Esophagus (tissue), 2 donors: ENCODE results near the gene SOBP. TPM values are rescaled to one million over a fixed set of nuclear protein-coding genes. Genes with fewer than 3 reads are reported as not detected.

Experiments used
- H3K27ac ChIP-seq, 2 donors: one replicate each; pipeline ENCODE4 v1.5.1; 2013; ENCODE audit warnings: low read depth in 2 of 2, mild to moderate bottlenecking in 2 of 2, inconsistent platforms in 1 of 2, low read length in 1 of 2, moderate library complexity in 1 of 2
- H3K27me3 ChIP-seq, 2 donors: one replicate each; pipeline ENCODE4 v1.6.1; 2013; ENCODE audit warnings: low read length in 2 of 2, control low read depth in 1 of 2, mild to moderate bottlenecking in 1 of 2; ENCODE audit not compliant: insufficient read depth in 2 of 2, control insufficient read depth in 1 of 2
- H3K36me3 ChIP-seq, 2 donors: one replicate each; pipeline ENCODE4 v1.6.1; 2013; ENCODE audit warnings: low read length in 1 of 2; ENCODE audit not compliant: control insufficient read depth in 2 of 2, insufficient read depth in 2 of 2
- H3K4me1 ChIP-seq, 2 donors: one replicate each; pipeline ENCODE4 v1.6.1; 2013; ENCODE audit warnings: low read length in 1 of 2; ENCODE audit not compliant: control insufficient read depth in 2 of 2, insufficient read depth in 2 of 2
- H3K4me3 ChIP-seq, 2 donors: one replicate each; pipeline ENCODE4 v1.5.1; 2013; ENCODE audit warnings: low read length in 2 of 2, mild to moderate bottlenecking in 2 of 2, low read depth in 1 of 2, moderate library complexity in 1 of 2
- H3K9me3 ChIP-seq, 2 donors: one replicate each; pipeline ENCODE4 v1.6.1; 2013; ENCODE audit warnings: mild to moderate bottlenecking in 2 of 2, low read depth in 1 of 2, low read length in 1 of 2, moderate library complexity in 1 of 2; ENCODE audit not compliant: control insufficient read depth in 2 of 2, insufficient read depth in 1 of 2
- WGBS, 2 donors: extraction: QIAGEN DNeasy Blood & Tissue Kit; methylation state at CpG; one replicate each; pipeline ENCODE4 v1.1.7; 2013; 5-methylcytosine and 5-hydroxymethylcytosine counted together
- polyA plus RNA-seq, 2 donors: library from polyadenylated mRNA; stranded (reverse); fragments of 200-250 nt; gene quantifications; one replicate each; pipeline ENCODE4 v1.2.3, GENCODE V29; 2013
- donor health status: healthy with polysubstance abuse.
- donor health status: Bipolar disorder and iron deficiency.

The SOBP gene
- polyA plus RNA-seq, 2 donors: 0.59 to 0.84 TPM

- Histone ChIP-seq H3K4me1 (no peaks in the 10 kb centered on the region), H3K27ac (no peak overlapping the region), H3K36me3 (no peaks in the 10 kb centered on the region), H3K9me3 (no peaks in the 10 kb centered on the region), H3K27me3 (no peaks in the 10 kb centered on the region), H3K4me3 (no peak overlapping the region)
- WGBS, 2 donors: 89 to 92% methylated on average over 2 of the region's 2 CpGs
These were observed 165.9 kb downstream of the SOBP start for GRCh38 chr6:107655864-107656263.

DNA sequence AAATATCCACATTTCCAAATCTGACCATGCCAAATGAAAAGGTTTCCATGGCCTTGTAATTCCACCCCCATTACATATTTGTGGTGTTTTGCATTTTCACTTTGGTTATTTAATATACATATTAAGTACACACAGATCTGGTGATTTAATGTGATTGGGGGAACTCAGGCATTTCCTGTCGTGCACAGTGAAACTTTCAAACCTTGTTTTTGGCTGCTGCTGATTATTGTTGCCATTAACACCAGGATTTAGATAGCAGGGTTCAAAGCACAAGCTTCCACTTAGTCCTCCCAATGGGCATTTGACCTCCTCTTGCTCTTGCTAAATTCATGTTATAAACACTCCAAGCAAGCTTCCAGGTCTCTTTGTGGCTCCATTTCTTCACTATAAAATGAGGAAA is 166.5 kb downstream of the SOBP start:
- Histone ChIP-seq H3K4me3 (no peak overlapping the region), H3K27me3 (no peaks in the 10 kb centered on the region), H3K27ac (no peak overlapping the region), H3K9me3 (no peaks in the 10 kb centered on the region), H3K4me1 (no peaks in the 10 kb centered on the region), H3K36me3 (no peaks in the 10 kb centered on the region)
- 49 to 62% methylated on average over 1 of the region's 1 CpG for WGBS, 2 donors

DNA sequence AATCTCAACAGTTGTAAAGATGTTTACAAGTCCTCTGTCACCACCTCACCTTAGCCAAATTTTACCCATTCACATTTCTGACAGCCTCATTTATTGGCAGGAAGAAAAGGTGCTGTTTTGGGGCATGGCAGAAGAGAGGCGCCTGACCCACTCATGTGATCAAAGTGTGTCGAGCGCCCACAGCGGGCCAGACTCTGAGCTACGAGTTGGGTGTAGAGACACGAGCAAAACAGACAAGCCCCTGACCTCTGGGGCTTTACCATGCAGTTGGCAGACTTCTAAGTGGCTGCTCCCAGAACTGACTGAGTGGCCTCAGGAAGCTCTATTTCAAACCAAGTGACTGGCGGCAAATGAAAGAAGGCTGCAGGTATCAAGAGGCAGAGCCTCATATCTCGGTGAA is 167.0 kb downstream of the SOBP start:
- H3K9me3 ChIP-seq: no peaks in the 10 kb centered on the region
- no peaks in the 10 kb centered on the region for H3K27me3 ChIP-seq
- no peak overlapping the region for H3K27ac ChIP-seq
- no peaks in the 10 kb centered on the region for H3K4me1 ChIP-seq
- WGBS, 2 donors: 73 to 77% methylated on average over 8 of the region's 8 CpGs
- H3K4me3 ChIP-seq: no peak overlapping the region
- H3K36me3 ChIP-seq: no peaks in the 10 kb centered on the region

- Histone ChIP-seq H3K4me3 (no peak overlapping the region), H3K9me3 (no peaks in the 10 kb centered on the region), H3K36me3 (no peaks in the 10 kb centered on the region), H3K27me3 (no peaks in the 10 kb centered on the region), H3K4me1 (no peaks in the 10 kb centered on the region), H3K27ac (no peak overlapping the region)
- WGBS, 2 donors: 83 to 86% methylated on average over 3 of the region's 3 CpGs
These were observed 167.4 kb downstream of the SOBP start for GRCh38 chr6:107657373-107657754.

DNA sequence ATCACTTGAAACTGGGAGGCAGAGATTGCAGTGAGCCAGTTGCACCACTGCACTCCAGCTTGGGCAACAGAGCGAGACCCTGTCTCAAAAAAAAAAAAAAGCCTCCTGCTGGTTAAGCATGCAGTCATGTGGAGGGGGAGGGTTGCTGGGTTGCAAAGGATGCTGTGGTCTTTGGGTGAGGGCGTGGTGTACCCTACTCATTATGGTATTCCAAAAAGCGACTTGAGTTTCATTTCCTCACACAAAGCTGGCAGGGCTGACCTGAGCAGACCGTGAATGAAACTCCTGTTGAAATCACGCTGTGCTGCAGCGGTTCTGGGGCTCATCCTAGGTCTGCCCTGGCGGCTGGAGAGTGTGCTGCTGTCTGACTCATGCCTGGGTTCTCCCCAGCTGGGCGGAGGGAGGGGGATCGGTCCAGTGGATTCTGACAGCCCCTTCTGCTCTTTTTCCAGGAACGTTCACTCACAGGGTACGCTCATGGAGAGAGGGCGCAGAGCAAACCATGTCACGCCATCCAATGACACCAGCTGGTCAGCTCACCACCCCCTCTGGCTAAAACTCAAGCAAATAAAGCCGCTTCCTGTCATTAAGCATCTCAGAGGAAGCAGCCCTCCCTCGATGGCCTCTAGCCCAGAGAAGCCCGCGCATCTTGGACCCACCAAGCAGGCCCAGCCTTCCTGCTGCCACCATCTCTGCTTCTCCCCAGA is 168.0 kb downstream of the SOBP start:
- Histone ChIP-seq H3K4me3 (no peak overlapping the region), H3K36me3 (no peaks in the 10 kb centered on the region), H3K27ac (peak overlapping the region; percentile 11 to 66), H3K4me1 (no peaks in the 10 kb centered on the region), H3K9me3 (no peaks in the 10 kb centered on the region), H3K27me3 (no peaks in the 10 kb centered on the region)
- WGBS, 2 donors: 58% methylated on average over 17 of the region's 17 CpGs

DNA sequence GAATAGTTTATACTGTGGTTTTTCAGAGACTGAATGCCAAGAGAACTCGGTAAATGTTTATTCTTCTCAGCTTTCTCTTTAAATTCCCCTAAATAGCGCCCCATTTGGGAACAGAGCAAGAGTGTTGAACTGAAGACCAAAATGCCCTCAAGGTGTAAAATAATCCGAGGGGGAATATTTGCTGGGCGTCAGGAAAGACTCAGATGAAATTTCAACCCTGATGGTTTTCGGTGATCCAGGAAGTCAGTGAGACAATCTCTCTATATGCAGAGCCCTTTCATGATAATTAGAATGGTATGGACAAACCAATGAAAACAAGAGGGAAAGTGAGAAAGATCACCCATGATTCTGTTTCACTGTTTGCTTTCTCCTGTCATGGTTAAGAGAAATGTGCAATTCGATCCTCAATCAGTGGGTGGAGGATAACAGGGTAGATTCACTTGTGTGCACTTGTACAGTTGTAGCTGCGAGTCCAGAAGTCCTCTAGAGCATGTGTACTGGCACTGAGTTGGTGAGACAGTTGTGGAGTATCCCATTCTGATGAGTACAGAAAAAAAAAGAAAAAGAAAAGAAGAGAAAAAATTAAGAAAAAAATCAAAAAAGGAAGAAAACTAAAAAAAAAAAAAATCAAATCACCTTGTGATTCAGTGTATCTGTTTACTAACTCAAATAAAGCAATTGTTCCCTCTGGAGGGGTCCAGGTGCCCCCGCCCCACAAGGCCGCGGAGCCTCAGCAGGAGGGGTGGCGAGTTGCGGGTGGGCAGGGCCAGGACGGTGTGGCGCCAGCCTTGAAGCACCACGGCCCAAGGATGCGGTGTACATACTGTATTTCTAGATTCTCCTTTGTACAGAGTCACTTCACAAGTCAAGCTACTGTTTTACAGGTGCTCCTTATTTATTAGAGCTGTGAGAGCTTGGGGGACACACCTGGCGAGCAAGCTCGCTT is 169.3 kb downstream of the SOBP start:
- Histone ChIP-seq H3K4me1 (no peaks in the 10 kb centered on the region), H3K27me3 (no peaks in the 10 kb centered on the region), H3K36me3 (no peaks in the 10 kb centered on the region), H3K4me3 (no peak overlapping the region), H3K27ac (no peak overlapping the region), H3K9me3 (no peaks in the 10 kb centered on the region)
- WGBS, 2 donors: 71 to 82% methylated on average over 18 of the region's 18 CpGs

GRCh38 chr6:107660839-107661238 is 170.9 kb downstream of the SOBP start:
- Histone ChIP-seq H3K27me3 (no peaks in the 10 kb centered on the region), H3K36me3 (no peaks in the 10 kb centered on the region), H3K9me3 (no peaks in the 10 kb centered on the region), H3K4me1 (no peaks in the 10 kb centered on the region), H3K4me3 (no peak overlapping the region), H3K27ac (no peak overlapping the region)
- WGBS, 2 donors: 73 to 93% methylated on average over 11 of the region's 11 CpGs

GRCh38 chr6:107661291-107661690 is 171.4 kb downstream of the SOBP start:
- no peaks in the 10 kb centered on the region for H3K4me1 ChIP-seq
- H3K4me3 ChIP-seq: no peak overlapping the region
- no peaks in the 10 kb centered on the region for H3K9me3 ChIP-seq
- H3K27me3 ChIP-seq: no peaks in the 10 kb centered on the region
- H3K27ac ChIP-seq: no peak overlapping the region
- WGBS, 2 donors: 89 to 94% methylated on average over 7 of the region's 7 CpGs
- H3K36me3 ChIP-seq: no peaks in the 10 kb centered on the region

- Histone ChIP-seq H3K36me3 (no peaks in the 10 kb centered on the region), H3K4me3 (no peak overlapping the region)
- 63 to 85% methylated on average over 4 of the region's 4 CpGs for WGBS, 2 donors
These were observed 172.4 kb downstream of the SOBP start for GRCh38 chr6:107662333-107662732.

More at GRCh38 chr6:107662333-107662732, 172.4 kb downstream of the SOBP start:
- Histone ChIP-seq H3K9me3 (no peaks in the 10 kb centered on the region), H3K27me3 (no peaks in the 10 kb centered on the region), H3K27ac (no peak overlapping the region), H3K4me1 (no peaks in the 10 kb centered on the region)
